DMS 273 (cell line): ENCODE data around the gene VWA7.
A peak's percentile ranks its signal among the peaks of the same experiment; 100 is the strongest.
"Not testable (repeated sequence)": the region's sequence is repeated elsewhere in the genome, so short reads cannot be mapped to it uniquely, and the experiment has no call there.

Source experiments
- DNase-seq: peaks from one replicate; lab custom pipeline; 2025; ENCODE audit not compliant: unreplicated experiment; lab: John Stamatoyannopoulos, UW

The VWA7 gene, protein sequence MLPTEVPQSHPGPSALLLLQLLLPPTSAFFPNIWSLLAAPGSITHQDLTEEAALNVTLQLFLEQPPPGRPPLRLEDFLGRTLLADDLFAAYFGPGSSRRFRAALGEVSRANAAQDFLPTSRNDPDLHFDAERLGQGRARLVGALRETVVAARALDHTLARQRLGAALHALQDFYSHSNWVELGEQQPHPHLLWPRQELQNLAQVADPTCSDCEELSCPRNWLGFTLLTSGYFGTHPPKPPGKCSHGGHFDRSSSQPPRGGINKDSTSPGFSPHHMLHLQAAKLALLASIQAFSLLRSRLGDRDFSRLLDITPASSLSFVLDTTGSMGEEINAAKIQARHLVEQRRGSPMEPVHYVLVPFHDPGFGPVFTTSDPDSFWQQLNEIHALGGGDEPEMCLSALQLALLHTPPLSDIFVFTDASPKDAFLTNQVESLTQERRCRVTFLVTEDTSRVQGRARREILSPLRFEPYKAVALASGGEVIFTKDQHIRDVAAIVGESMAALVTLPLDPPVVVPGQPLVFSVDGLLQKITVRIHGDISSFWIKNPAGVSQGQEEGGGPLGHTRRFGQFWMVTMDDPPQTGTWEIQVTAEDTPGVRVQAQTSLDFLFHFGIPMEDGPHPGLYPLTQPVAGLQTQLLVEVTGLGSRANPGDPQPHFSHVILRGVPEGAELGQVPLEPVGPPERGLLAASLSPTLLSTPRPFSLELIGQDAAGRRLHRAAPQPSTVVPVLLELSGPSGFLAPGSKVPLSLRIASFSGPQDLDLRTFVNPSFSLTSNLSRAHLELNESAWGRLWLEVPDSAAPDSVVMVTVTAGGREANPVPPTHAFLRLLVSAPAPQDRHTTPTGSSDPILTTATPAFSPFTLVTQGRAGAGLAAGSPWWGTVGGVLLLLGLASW

DNA sequence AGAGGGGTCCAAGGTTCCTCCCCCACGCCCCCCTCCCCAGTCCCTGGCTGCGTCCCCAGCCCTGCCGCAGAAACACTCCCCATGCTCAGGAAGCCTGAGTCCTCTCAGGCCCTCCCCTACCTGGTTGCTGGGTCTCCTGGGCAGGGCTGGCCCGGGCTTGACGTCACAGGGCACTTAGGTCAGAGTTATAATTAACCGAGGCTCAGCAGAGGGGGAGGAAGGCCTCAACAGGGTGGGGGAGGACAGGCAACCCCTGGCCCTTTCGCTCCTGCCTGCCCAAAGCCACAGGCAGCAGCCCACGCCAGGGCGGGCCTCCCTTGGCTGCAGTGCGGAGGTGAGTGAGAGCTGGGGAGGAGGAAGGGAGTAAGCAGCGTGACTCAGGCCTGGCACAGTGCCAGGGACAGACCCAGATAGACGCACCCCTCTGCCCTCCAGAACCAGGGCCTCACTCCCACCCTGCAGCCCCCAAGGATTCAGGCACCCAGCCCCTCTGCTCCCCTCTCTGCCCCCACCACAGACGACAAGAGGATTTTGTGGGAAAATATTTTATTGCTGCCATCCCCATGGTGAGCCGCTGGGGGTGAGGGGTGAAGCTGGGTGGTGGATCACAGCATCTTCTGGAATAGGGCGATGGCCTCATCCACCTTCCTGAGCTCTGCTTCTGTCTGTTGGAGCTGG lies at the start of gene VWA7:
Gene VWA7 (minus strand): TSS at position 340 of the 678 bp plus-strand sequence. CDS start 549 bp downstream, outside the sequence.
- DNase-seq, result peak; percentile 80

DNA sequence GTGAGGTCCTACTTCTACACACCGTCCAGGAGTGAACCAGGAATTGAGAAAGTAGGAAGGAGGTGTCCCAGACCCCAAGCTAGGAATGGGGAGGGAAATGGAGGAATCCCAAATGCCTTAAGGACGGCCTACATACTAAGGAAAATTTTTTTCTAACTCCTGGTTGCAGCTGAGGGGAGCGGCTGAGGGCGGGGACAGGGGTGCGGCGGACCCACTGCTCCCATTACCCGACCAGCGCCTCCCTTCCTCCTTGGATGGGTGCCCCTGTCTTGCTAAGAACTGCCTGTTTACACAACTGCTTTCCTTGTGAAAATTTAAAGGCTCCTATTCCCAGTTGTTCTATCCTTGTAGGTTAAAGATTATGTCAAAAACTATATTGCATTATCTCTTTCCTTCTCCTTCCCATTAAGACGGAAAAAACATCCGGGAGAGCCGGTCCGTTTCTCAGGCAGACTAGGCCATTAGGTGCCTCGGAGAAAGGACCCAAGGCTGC lies 49.7 kb upstream of the VWA7 start:
- DNase-seq, result peak; percentile 93

DNA sequence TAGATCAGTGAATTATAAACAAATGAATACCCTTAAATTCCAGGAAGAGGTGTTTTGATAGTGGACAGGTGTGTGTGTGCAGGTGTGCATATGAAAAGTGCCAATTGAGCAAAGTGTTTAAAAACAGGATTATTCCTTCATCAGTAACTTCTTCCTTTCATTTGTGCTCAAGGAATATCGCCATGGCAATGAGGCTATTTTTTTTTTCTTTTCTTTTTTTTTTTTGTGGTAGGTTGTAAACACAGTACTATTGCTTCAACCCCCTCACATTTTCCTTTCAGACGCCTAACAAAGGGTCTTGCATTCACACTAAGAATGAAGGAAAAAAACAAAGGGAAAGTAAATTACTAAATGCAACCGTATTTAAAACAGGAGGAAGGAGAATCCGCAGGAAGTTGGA lies 48.4 kb upstream of the VWA7 start:
- DNase-seq, result no peak

DNA sequence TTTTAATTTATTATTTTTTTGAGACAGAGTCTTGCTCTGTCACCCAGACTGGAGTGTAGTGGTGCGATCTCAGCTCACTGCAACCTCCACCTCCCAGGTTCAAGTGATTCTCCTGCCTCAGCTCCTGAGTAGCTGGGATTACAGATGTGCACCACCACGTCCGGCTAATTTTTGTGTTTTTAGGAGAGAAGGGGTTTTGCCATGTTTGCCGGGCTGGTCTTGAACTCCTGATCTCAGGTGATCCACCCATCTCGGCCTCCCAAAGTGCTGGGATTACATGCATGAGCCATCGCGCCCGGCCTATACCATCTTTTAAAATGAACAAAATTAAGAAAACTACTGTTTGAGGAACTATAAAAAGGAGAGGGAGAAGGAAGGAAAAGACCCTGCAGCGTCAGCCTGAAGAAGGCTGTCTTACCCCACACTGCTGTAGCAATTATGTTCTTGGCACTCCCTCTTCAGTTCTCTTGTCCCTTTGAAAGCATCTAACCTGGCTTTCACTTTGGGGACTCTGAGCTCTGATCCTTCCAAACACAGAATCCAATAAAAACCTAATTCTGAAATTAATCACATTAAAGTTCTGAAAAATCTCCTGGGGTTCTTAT lies 46.6 kb upstream of the VWA7 start:
- DNase-seq, result not testable (repeated sequence)

DNA sequence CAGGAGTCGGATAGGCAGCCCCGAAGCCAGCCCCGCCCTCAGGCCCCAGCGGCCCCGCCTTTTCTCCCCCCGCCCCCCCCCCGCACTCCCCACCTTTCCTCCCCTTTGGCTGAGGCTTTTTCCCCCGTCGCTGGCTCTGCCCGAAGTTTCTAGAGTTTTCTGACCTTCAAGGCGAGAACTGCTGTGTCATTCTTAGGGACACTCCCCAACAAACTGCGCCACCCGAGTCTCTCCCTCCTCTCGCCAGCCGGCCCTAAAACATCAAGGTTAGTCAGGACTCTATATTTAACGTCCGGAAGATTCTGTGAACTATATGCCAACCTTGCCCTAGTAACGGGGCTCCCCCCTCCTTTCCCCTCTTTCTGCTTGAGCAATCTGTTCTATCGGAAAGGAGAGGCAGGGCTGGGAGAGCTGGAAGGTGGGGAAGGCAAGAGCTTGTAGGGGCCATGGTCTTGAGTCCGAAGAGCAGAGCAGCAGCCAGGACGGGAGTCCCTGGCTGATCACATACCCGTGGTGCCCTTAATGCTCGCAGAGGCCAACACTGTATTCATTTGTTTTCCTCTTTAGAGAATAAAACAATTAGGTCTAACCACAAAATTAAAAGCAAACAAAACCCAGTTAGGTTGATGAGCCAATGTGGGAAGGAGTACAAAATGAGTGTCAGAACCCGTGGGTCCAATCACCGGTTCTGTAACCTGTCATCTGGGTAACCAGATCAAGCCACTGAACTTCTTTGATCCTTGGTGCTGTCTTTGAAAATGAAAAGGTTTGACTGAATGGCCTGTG lies 45.1 kb upstream of the VWA7 start:
- peak; percentile 72 for DNase-seq

DNA sequence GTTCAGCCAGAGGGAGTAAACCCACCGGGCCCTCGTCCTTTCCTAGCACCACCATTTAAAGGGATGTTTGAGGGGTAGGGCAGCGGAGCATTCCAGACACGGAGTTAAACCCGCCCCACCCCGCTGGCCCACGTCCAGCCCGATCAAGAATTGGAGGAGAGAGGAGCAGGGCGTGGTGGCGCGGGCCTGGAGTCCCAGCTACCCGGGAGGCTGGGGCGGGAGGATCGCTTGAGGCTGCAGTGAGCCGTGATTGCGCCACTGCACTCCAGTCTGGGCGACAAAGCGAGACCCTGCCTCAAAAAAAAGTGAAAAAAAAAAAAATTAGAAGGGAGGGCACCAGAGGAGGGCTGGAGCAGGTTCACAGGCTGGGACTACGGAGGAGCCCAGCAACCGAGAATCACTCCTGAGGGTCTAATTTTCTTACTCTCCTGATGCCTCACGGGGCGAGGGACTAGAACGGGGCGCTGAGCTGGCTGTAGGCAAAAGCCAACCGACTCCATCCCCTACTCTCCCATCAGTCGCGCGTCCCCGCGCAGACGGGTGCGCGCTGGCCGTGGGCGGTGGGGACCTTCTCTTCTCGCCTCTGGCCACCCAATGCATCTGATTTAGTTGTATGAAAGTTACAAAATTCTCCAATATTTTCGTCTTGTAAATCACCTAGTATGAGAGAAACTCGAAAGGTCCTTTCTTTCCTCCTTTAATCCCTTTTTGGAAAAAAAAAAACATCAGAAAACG lies 44.3 kb upstream of the VWA7 start:
- DNase-seq, result peak; percentile 75

DNA sequence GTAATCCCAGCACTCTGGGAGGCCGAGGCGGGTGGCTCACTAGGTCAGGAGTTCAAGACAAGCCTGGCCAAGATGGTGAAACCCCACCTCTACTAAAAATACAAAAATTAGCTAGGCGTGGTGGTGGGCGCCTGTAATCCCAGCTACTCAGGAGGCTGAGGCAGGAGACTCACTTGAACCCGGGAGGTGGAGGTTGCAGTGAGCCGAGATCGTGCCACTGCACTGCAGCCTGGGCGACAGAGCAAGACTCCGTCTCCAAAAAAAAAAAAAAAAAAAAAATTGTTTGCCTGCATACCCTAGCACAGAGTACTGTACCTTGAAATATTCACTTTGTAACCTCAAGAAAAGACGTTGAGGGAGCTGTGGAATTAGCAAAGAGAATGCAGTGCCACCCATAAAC lies 43.3 kb upstream of the VWA7 start:
- not testable (repeated sequence) for DNase-seq

DNA sequence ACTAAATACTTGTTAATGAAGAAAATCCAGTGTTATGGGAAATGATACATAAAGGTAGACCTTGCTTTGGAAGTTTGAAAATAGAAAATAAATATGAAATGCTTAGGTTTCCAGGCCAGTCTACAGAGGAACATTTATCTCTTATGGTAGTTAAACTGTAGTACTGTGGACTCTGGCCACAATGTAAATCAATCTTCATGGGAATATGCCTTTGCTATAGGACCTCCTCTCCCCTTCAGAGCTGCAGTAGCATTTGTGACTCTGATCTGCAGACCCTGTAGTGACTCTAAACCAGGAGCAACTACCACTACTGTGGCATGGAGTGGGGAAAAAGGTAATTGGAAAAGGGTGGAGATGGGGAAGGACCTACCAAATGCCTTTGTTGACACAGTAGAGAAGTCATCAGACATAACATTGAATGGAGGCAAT lies 42.8 kb upstream of the VWA7 start:
- DNase-seq, result no peak

DNA sequence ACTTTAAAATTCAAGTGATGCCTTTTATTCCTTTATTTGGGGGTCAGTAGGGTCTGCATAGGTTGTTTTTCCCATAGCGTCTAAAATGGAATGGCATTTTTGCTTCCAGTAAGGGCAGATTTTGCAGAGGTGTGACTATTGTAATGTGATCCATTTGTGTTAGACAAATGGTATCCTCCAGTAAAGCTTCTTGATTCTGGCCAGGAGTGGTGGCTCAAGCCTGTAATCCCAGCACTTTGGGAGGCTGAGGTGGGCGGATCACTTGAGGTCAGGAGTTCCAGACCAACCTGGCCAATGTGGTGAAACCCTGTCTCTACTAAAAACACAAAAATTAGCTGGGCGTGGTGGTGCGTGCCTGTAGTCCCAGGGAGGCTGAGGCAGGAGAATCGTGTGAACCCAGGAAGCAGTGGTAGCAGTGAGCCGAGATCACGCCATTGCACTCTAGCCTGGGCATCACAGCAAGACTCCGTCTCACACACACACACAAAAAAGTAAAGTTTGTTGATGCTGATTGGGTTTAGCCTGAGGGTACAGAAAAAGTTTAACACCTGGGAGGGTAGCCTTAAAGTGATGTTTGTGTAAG lies 40.9 kb upstream of the VWA7 start:
- DNase-seq, result peak; percentile 33

DNA sequence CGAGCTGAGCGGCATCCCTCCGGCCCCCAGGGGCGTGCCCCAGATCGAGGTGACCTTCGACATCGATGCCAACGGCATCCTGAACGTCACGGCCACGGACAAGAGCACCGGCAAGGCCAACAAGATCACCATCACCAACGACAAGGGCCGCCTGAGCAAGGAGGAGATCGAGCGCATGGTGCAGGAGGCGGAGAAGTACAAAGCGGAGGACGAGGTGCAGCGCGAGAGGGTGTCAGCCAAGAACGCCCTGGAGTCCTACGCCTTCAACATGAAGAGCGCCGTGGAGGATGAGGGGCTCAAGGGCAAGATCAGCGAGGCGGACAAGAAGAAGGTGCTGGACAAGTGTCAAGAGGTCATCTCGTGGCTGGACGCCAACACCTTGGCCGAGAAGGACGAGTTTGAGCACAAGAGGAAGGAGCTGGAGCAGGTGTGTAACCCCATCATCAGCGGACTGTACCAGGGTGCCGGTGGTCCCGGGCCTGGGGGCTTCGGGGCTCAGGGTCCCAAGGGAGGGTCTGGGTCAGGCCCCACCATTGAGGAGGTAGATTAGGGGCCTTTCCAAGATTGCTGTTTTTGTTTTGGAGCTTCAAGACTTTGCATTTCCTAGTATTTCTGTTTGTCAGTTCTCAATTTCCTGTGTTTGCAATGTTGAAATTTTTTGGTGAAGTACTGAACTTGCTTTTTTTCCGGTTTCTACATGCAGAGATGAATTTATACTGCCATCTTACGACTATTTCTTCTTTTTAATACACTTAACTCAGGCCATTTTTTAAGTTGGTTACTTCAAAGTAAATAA lies 40.2 kb upstream of the VWA7 start:
- not testable (repeated sequence) for DNase-seq

DNA sequence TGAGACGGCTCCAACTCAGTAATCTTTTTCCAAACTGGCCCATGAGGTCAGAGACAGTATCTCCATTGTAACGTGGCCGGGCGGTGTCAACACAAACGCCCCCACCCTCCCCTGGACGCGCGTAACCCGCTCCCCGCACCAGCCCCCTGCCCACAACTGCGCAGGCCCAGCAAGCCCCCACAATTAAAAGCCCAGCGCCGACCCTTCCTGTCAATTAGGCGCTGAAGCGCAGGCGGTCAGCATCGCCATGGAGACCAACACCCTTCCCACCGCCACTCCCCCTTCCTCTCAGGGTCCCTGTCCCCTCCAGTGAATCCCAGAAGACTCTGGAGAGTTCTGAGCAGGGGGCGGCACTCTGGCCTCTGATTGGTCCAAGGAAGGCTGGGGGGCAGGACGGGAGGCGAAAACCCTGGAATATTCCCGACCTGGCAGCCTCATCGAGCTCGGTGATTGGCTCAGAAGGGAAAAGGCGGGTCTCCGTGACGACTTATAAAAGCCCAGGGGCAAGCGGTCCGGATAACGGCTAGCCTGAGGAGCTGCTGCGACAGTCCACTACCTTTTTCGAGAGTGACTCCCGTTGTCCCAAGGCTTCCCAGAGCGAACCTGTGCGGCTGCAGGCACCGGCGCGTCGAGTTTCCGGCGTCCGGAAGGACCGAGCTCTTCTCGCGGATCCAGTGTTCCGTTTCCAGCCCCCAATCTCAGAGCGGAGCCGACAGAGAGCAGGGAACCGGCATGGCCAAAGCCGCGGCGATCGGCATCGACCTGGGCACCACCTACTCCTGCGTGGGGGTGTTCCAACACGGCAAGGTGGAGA lies 38.1 kb upstream of the VWA7 start, which contains the start of the genes HSPA1A and HSPA1L:
Gene HSPA1A (plus strand): TSS at position 519 of the 814 bp plus-strand sequence. CDS start 214 bp downstream, at position 733.
Gene HSPA1L (minus strand): TSS at position 259 of the 814 bp plus-strand sequence. CDS start 3,311 bp downstream, outside the sequence.
- DNase-seq, result peak; percentile 94

DNA sequence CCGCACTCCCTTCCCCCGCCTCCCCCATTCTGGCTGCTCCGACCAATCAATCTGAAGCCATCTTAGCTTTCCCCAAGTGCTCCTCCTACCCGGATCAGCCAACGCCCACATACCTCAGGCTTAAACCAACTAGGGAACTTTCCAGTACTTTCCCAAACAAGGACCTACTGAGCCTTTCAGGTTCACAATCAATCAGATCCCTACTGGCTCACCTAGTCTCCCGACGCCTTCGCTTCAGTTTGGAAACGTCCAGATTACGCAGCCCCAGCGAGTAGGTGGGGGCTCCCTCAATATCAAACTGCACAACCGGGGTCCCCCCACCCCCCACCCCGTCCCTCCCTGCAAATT lies 37.5 kb upstream of the VWA7 start:
- DNase-seq, result peak; percentile 97

DNA sequence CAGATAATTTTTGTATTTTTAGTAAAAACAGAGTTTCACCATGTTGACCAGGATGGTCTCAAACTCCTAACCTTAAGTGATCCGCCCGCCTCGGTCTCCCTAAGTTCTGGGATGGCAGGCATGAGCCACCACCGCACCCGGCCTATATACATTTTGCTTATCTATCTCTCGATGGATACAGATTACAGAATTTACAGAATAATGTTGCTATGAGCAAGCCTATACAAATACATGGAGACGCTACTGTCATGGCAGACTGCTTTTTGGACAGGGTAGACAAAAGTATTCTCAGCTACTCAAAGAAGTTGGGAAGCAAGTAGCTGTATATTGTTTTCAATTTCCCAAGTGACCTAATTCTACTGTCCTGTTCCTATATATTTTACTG lies 36.3 kb upstream of the VWA7 start:
- no peak for DNase-seq

DNA sequence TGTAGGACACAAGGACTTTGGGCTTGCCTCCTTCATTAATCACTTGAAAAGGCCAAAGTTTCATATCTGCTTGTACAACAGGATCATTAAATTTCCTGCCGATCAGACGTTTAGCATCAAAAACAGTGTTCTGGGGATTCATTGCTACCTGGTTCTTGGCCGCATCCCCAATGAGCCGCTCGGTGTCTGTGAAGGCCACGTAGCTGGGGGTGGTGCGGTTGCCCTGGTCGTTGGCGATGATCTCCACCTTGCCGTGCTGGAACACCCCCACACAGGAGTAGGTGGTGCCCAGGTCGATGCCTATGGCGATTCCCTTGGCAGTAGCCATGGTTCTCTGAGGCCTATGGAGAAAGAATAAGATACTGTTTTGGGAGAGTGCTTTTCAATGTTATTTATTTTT lies 34.5 kb upstream of the VWA7 start:
- DNase-seq, result no peak

DNA sequence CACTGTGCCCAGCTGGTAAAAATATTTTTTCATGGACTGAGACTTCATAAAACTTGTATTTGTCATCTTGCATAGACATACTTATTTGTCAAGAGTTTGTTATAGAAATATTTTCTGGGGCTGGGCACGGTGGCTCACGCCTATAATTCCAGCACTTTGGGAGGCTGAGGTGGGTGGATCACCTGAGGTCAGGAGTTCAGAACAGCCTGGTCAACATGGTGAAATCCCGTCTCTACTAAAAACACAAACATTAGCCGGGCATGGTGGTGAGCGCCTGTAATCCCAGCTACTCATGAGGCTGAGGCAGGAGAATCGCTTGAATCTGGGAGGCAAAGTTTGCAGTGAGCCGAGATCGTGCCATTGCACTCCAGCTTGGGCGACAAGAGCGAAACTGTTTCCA lies 31.5 kb upstream of the VWA7 start:
- not testable (repeated sequence) for DNase-seq

DNA sequence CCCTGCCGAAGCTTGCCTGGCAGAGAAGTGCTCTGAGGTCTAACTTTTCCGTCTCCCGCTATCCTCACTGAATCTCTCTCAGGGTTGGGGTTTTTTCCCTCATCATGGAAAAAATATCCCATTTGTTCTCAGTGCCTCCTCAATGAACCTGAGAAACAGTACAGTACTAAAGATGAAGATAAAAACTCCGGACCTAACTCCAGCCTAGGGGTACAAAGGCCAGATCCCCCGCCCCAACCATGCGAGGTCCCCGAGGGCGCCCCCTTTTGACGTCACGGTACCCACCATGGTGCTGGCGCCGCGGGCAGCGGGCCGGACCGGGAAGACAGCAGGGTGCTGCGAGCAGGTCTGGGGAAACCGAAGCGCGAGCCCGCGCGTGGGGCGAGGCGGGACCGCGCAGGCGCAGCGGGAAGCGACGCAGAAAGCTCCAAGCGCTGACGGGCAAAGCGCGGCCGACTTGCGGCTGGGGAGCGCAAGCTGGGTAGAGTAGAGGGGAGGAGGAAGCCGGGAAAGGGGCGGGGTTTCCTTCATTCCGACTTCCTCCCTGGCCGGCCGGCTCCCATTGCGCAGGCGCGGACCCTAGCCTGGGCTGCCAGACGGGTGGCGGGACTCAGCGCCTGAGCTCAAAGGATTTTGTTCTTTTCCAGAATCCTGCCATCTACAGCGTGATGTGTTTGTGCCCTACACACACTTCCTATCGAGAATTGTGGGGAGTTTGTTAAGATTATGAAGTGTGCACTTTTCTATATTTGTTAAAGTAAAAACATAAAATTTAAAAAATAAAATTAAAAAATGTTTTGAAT lies 29.5 kb upstream of the VWA7 start, which contains the start of gene LSM2:
Gene LSM2 (minus strand): TSS at position 497 of the 803 bp plus-strand sequence. CDS start 209 bp downstream, at position 288.
- peak; percentile 98 for DNase-seq
